Measurements from ENCODE around the gene EOLA1.

The EOLA1 gene

GRCh38 chrX:149494844-149495565 is 45.8 kb upstream of the EOLA1 start:
- Histone ChIP-seq H3K4me1 (ENCODE audit: control insufficient read depth, low read length) (no peaks in the 10 kb centered on the region), H3K4me2 (ENCODE audit: low read length) (no peak overlapping the region), H3K79me2 (ENCODE audit: control insufficient read depth, low read length) (no peaks in the 10 kb centered on the region), H3K9me3 (ENCODE audit: control insufficient read depth, insufficient read depth, low read length) (no peaks in the 10 kb centered on the region), H4K20me1 (ENCODE audit: control insufficient read depth, insufficient read depth, low read depth, low read length) (no peaks in the 10 kb centered on the region), H3K27me3 (ENCODE audit: control insufficient read depth, low read length) (no peaks in the 10 kb centered on the region), H3K36me3 (ENCODE audit: control insufficient read depth, low read length) (peaks cover 46% of the 10 kb centered on the region), H3F3A (ENCODE audit: control insufficient read depth, insufficient read depth) (no peaks in the 10 kb centered on the region), H3K4me3 (ENCODE audit: low read length) (no peak overlapping the region), H3K27ac (ENCODE audit: low read depth, low read length) (no peak overlapping the region), H3K9me2 (replicated peaks; ENCODE audit: control insufficient read depth, low read length) (no peaks in the 10 kb centered on the region)
- TF ChIP-seq EZH2phosphoT487 (IDR thresholded peaks at IDR 0.05; ENCODE audit: borderline replicate concordance, low read length) (no peak), CTCF (IDR thresholded peaks at IDR 0.05; ENCODE audit: low read depth, low read length, poor library complexity, severe bottlenecking) (no peak)

GRCh38 chrX:149495573-149496071 is 45.2 kb upstream of the EOLA1 start:
- Histone ChIP-seq H3K36me3 (ENCODE audit: control insufficient read depth, low read length) (peaks cover 43% of the 10 kb centered on the region), H3K4me3 (ENCODE audit: low read length) (no peak overlapping the region), H3K79me2 (ENCODE audit: control insufficient read depth, low read length) (no peaks in the 10 kb centered on the region), H3K9me2 (replicated peaks; ENCODE audit: control insufficient read depth, low read length) (no peaks in the 10 kb centered on the region), H3K9me3 (ENCODE audit: control insufficient read depth, insufficient read depth, low read length) (no peaks in the 10 kb centered on the region), H3K27ac (ENCODE audit: low read depth, low read length) (no peak overlapping the region), H3F3A (ENCODE audit: control insufficient read depth, insufficient read depth) (no peaks in the 10 kb centered on the region), H3K27me3 (ENCODE audit: control insufficient read depth, low read length) (no peaks in the 10 kb centered on the region), H3K4me1 (ENCODE audit: control insufficient read depth, low read length) (no peaks in the 10 kb centered on the region), H4K20me1 (ENCODE audit: control insufficient read depth, insufficient read depth, low read depth, low read length) (no peaks in the 10 kb centered on the region), H3K4me2 (ENCODE audit: low read length) (no peak overlapping the region)
- TF ChIP-seq EZH2phosphoT487 (IDR thresholded peaks at IDR 0.05; ENCODE audit: borderline replicate concordance, low read length) = no peak
- TF ChIP-seq CTCF (IDR thresholded peaks at IDR 0.05; ENCODE audit: low read depth, low read length, poor library complexity, severe bottlenecking) = no peak

GRCh38 chrX:149497054-149497453 is 43.8 kb upstream of the EOLA1 start:
- Histone ChIP-seq H3K36me3 (ENCODE audit: control insufficient read depth, low read length) (peaks cover 40% of the 10 kb centered on the region), H3F3A (ENCODE audit: control insufficient read depth, insufficient read depth) (no peaks in the 10 kb centered on the region), H3K4me2 (ENCODE audit: low read length) (no peak overlapping the region), H3K9me3 (ENCODE audit: control insufficient read depth, insufficient read depth, low read length) (no peaks in the 10 kb centered on the region), H3K4me1 (ENCODE audit: control insufficient read depth, low read length) (no peaks in the 10 kb centered on the region), H3K4me3 (ENCODE audit: low read length) (no peak overlapping the region), H3K9me2 (replicated peaks; ENCODE audit: control insufficient read depth, low read length) (no peaks in the 10 kb centered on the region), H3K79me2 (ENCODE audit: control insufficient read depth, low read length) (no peaks in the 10 kb centered on the region), H3K27me3 (ENCODE audit: control insufficient read depth, low read length) (no peaks in the 10 kb centered on the region), H3K27ac (ENCODE audit: low read depth, low read length) (no peak overlapping the region), H4K20me1 (ENCODE audit: control insufficient read depth, insufficient read depth, low read depth, low read length) (no peaks in the 10 kb centered on the region)
- TF ChIP-seq EZH2phosphoT487 (IDR thresholded peaks at IDR 0.05; ENCODE audit: borderline replicate concordance, low read length) (no peak), CTCF (IDR thresholded peaks at IDR 0.05; ENCODE audit: low read depth, low read length, poor library complexity, severe bottlenecking) (no peak)
